GM12892 (cell line): ENCODE data around the gene ABTB2.

Experiments used
- POLR2A ChIP-seq: IDR thresholded peaks from 2 replicates; pipeline ENCODE4 v1.6.1; 2011; ENCODE audit warnings: low read depth, low read length, control low read depth
- POLR2AphosphoS5 ChIP-seq: IDR thresholded peaks from 2 replicates; pipeline ENCODE4 v1.6.1; 2011; ENCODE audit warnings: low read depth, low read length, control low read depth

- no peak for TF ChIP-seq POLR2AphosphoS5
- no peak for TF ChIP-seq POLR2A
Measured at GRCh38 chr11:34356913-34357700, 703 bp downstream of the ABTB2 start.
